Natural killer cell (primary cell): ENCODE measurements around the gene KLHL30. TPM values are rescaled to one million over a fixed set of nuclear protein-coding genes. Genes with fewer than 3 reads are reported as not detected.
A peak's percentile ranks its signal among the peaks of the same experiment; 100 is the strongest.

Experiments used
- ATAC-seq, 3 donors: fragments of 150-1000 bp in 2 of 3; fragments of 200-7000 bp in 1 of 3; cut with Tn5 transposase; 1 replicate in 1 of 3; 2 replicates in 2 of 3; pipeline ENCODE4 v1.10.0; 2021; ENCODE audit warnings: mild to moderate bottlenecking in 2 of 3, moderate library complexity in 2 of 3
- DNase-seq, 2 donors: peaks; one replicate each; pipeline versions ENCODE4 v3.0.0 to v3.0.0-alpha.2; 2013 to 2021; ENCODE audit warnings: mixed read lengths in 1 of 2
- H3K27ac ChIP-seq: one replicate; pipeline ENCODE4 v1.5.1; 2013; ENCODE audit warnings: mild to moderate bottlenecking, low read length
- H3K27me3 ChIP-seq: one replicate; pipeline ENCODE4 v1.6.1; 2013; ENCODE audit warnings: low read length; ENCODE audit not compliant: control insufficient read depth, insufficient read depth
- H3K36me3 ChIP-seq: one replicate; pipeline ENCODE4 v1.6.1; 2013; ENCODE audit warnings: low read length; ENCODE audit not compliant: control insufficient read depth, insufficient read depth
- H3K4me1 ChIP-seq: one replicate; pipeline ENCODE4 v1.6.1; 2013; ENCODE audit warnings: low read length; ENCODE audit not compliant: control insufficient read depth, insufficient read depth
- H3K4me3 ChIP-seq: one replicate; pipeline ENCODE4 v1.5.1; 2013; ENCODE audit warnings: low read length
- H3K9me3 ChIP-seq: one replicate; pipeline ENCODE4 v1.6.1; 2013; ENCODE audit warnings: low read length; ENCODE audit not compliant: control insufficient read depth, insufficient read depth
- H3K27ac Mint-ChIP-seq, 2 donors: one replicate each; pipeline ENCODE4 v1.8.0; 2022; ENCODE audit warnings: mild to moderate bottlenecking in 2 of 2, mixed read lengths in 2 of 2, moderate library complexity in 1 of 2
- H3K27me3 Mint-ChIP-seq, 2 donors: one replicate each; pipeline ENCODE4 v1.8.0; 2022; ENCODE audit warnings: low read depth in 2 of 2, mixed read lengths in 2 of 2
- H3K36me3 Mint-ChIP-seq: one replicate; pipeline ENCODE4 v1.8.0; 2022; ENCODE audit warnings: mixed read lengths
- H3K4me1 Mint-ChIP-seq, 2 donors: one replicate each; pipeline ENCODE4 v1.8.0; 2022; ENCODE audit warnings: mixed read lengths in 2 of 2
- H3K4me3 Mint-ChIP-seq: one replicate; pipeline ENCODE4 v1.8.0; 2022; ENCODE audit warnings: mild to moderate bottlenecking, moderate library complexity, mixed read lengths
- H3K9me3 Mint-ChIP-seq, 2 donors: one replicate each; pipeline ENCODE4 v1.8.0; 2022; ENCODE audit warnings: mixed read lengths in 2 of 2
- WGBS: methylation state at CpG from one replicate; pipeline ENCODE4 v1.1.7; 2013; ENCODE audit warnings: missing lambda C conversion rate; ENCODE audit not compliant: insufficient coverage; 5-methylcytosine and 5-hydroxymethylcytosine counted together
- intact Hi-C: fragments of 100-400 bp; cut with micrococcal nuclease; formaldehyde crosslinking; loops from one replicate; pipeline ENCODE4 v1.14.2; 2022
- total RNA-seq, 4 donors: library from RNA; stranded (reverse); fragments of 120-200 nt in 1 of 4; gene quantifications; one replicate each; pipeline versions ENCODE4 v1.2.3 to v1.2.4, GENCODE V29; 2013 to 2022
- TF ChIP-seq, protein P1 (sequence below): fragments of 200-600 bp; IDR thresholded peaks from one replicate; pipeline ENCODE4 v1.8.0; 2022; ENCODE audit warnings: antibody characterized with exemption

KLHL30 gene
- total RNA-seq, 3 donors from 2014 or later (not counting 1 experiment from before 2014, with no cell fraction given) = not detected

DNA sequence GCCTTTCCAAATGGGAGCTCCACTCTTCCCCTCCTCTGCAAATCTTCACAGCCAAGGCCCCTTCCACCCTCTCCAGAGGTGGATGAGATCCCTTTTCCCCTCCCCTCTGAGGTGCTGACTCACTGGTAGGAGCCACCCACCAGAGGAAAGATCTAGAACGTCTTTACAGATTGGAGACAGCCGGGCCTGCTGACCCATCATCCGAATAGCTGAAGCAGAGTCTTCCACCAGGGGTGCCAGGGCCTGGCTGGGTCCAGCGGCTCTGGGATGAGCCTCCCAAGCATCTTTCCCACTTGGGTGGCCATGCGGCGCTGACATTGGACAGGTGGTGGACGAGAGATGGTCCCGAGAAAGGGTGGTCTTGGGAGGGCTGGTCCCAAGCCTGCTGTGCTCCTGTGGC is 29.3 kb downstream of the KLHL30 start:
- H3K9me3 ChIP-seq = no peaks in the 10 kb centered on the region
- intact Hi-C loops = loop anchor here (5.0 kb wide), 1 partner anchor 35 kb away; the partner anchor contains the start of gene ILKAP
- WGBS = 88% methylated on average over 8 of the region's 8 CpGs
- H3K4me1 ChIP-seq = peaks cover 20% of the 10 kb centered on the region
- Mint-ChIP-seq H3K4me1 (peaks cover 32 to 45% of the 10 kb centered on the region in 2 donors), H3K27ac (peak overlapping the region; percentile 22 to 93), H3K27me3 (peaks cover 0 to 5% of the 10 kb centered on the region in 2 donors), H3K4me3 (no peak overlapping the region), H3K9me3 (no peaks in the 10 kb centered on the region), H3K36me3 (no peaks in the 10 kb centered on the region)
- H3K27me3 ChIP-seq = no peaks in the 10 kb centered on the region
- H3K36me3 ChIP-seq = peaks cover 37% of the 10 kb centered on the region
- TF ChIP-seq, protein P1, sequence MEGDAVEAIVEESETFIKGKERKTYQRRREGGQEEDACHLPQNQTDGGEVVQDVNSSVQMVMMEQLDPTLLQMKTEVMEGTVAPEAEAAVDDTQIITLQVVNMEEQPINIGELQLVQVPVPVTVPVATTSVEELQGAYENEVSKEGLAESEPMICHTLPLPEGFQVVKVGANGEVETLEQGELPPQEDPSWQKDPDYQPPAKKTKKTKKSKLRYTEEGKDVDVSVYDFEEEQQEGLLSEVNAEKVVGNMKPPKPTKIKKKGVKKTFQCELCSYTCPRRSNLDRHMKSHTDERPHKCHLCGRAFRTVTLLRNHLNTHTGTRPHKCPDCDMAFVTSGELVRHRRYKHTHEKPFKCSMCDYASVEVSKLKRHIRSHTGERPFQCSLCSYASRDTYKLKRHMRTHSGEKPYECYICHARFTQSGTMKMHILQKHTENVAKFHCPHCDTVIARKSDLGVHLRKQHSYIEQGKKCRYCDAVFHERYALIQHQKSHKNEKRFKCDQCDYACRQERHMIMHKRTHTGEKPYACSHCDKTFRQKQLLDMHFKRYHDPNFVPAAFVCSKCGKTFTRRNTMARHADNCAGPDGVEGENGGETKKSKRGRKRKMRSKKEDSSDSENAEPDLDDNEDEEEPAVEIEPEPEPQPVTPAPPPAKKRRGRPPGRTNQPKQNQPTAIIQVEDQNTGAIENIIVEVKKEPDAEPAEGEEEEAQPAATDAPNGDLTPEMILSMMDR = no peak
- DNase-seq (no peak), ATAC-seq (no peak)
- no peak overlapping the region for H3K27ac ChIP-seq
- no peak overlapping the region for H3K4me3 ChIP-seq

DNA sequence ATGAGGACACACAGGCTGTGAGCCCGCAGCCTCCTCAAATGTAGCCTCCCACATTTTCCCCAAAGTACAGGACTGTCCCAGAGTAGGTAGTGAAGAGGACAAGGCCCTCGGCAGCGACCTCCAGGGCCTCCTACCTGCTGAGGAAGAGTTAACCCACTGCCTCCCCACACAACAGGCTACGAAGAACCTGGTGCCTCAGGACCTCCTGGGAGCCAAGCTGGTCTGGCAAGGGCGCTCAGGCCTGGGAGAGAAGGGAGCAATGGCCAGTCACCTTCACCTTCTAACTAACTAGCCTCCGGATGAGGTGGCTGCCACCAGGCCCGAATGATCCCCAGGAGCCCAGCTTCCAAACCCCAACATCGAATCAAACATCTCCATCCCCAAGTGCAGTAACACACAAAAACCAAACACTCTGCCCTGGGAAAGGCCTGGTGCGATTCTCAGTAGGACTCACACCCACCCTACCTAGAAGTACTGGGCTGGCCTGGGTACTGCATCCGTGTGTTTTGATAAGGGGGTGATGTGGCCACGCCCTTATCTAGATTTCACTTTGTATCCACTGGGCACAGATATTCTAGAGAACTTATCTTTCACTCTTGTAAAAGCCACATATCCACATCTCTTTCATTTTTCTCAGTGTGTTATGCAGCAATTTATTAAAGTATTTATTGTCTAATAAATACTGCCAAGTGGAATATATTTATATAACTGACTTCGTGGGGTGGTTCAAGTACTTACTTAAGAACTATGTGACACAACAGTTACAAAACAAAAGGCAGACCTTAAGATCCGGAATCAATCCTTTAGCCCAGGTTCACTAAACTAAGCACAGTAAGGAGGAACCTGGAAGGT is 30.0 kb downstream of the KLHL30 start:
- Histone ChIP-seq H3K4me3 (no peak overlapping the region), H3K4me1 (peaks cover 21% of the 10 kb centered on the region), H3K27ac (peak overlapping the region; percentile 37), H3K27me3 (no peaks in the 10 kb centered on the region), H3K36me3 (peaks cover 44% of the 10 kb centered on the region), H3K9me3 (no peaks in the 10 kb centered on the region)
- DNase-seq (no peak), ATAC-seq (no peak)
- Mint-ChIP-seq H3K27ac (peak overlapping the region; percentile 22 to 93), H3K36me3 (no peaks in the 10 kb centered on the region), H3K27me3 (peaks cover 0 to 5% of the 10 kb centered on the region in 2 donors), H3K4me3 (peak overlapping the region; percentile 13), H3K9me3 (no peaks in the 10 kb centered on the region), H3K4me1 (peaks cover 38 to 52% of the 10 kb centered on the region in 2 donors)
- intact Hi-C loops = loop anchor here (5.0 kb wide), 1 partner anchor 34 kb away; the partner anchor contains the start of gene ILKAP
- TF ChIP-seq, protein P1 = no peak
- 92% methylated on average over 8 of the region's 13 CpGs for WGBS

DNA sequence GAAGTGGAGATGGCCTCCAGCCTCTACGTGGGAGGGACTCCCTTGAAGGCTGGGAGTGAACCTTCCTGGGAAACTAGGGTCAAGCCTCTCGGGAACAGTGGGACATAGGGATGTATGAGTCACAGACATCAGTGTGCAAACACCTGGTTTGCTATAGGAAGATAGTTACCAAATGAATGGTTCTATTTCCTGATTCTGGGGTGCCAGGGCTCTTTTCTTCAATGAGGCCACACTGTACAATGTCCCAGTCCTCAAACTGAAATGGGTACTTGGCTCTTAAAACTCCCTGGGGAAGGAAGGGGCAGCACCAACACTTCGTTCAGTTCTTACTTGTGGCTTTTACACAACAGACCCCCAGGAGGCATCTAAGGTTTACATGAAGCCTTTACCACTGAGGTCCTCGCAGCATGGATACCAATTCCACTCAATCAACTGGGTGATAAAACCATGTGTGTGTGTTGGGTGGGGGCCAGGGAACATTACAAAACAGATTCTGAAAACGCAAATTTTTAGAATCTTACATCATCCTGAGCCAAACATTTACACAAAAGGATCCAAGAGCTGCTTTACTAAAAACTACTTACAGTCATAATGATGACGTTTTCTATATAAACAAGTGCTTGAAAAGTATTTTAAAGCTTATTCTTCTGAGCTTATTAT is 30.7 kb downstream of the KLHL30 start:
- Histone ChIP-seq H3K4me1 (peaks cover 23% of the 10 kb centered on the region), H3K36me3 (peaks cover 52% of the 10 kb centered on the region), H3K27ac (peak overlapping the region; percentile 22), H3K9me3 (no peaks in the 10 kb centered on the region), H3K27me3 (no peaks in the 10 kb centered on the region), H3K4me3 (no peak overlapping the region)
- TF ChIP-seq, protein P1 = no peak
- no peak for DNase-seq
- no peak for ATAC-seq
- H3K4me3 Mint-ChIP-seq = peak overlapping the region; percentile 51
- H3K27me3 Mint-ChIP-seq = peaks cover 0 to 5% of the 10 kb centered on the region in 2 donors
- H3K27ac Mint-ChIP-seq = peak overlapping the region; percentile 22 to 93
- H3K9me3 Mint-ChIP-seq = no peaks in the 10 kb centered on the region
- intact Hi-C loops = loop anchor here (5.0 kb wide), 1 partner anchor 33 kb away; the partner anchor contains the start of gene ILKAP
- 75% methylated on average over 3 of the region's 6 CpGs for WGBS
- H3K4me1 Mint-ChIP-seq = peaks cover 42 to 59% of the 10 kb centered on the region in 2 donors
- no peaks in the 10 kb centered on the region for H3K36me3 Mint-ChIP-seq
